BJ (cell line): ENCODE results near the gene TTLL10. TPM values are rescaled to one million over a fixed set of nuclear protein-coding genes. Genes with fewer than 3 reads are reported as not detected.

Experiments
- CTCF ChIA-PET: fragments of 350-600 bp; formaldehyde crosslinking; extraction: SDS; loops from one replicate; lab custom pipeline; 2021; ENCODE audit warnings: antibody characterized with exemption, inconsistent platforms; lab: Yijun Ruan, JAX
- POLR2A ChIA-PET: fragments of 300-600 bp; sonication (Branson Sonifier 250); formaldehyde crosslinking; extraction: SDS; loops from one replicate; lab custom pipeline; 2021; ENCODE audit warnings: antibody characterized with exemption; lab: Charles Lee
- DNase-seq: peaks from one replicate; pipeline ENCODE4 v3.0.0-alpha.2; 2011; ENCODE audit warnings: low read depth
- H3K27me3 ChIP-seq: 2 replicates; pipeline ENCODE4 v1.6.0; 2011; ENCODE audit warnings: low read length; ENCODE audit not compliant: control insufficient read depth, insufficient read depth
- H3K36me3 ChIP-seq: 2 replicates; pipeline ENCODE4 v1.5.1; 2011; ENCODE audit warnings: low read length; ENCODE audit not compliant: control insufficient read depth, insufficient read depth
- H3K4me3 ChIP-seq: 2 replicates; pipeline ENCODE4 v1.5.1; 2011; ENCODE audit warnings: low read depth, mild to moderate bottlenecking, control low read depth, low read length
- CTCF ChIP-seq: IDR thresholded peaks from 2 replicates; pipeline ENCODE4 v1.5.1; 2011; ENCODE audit warnings: low read depth, mild to moderate bottlenecking, control low read depth, inconsistent platforms, low read length, moderate library complexity; ENCODE audit not compliant: insufficient read depth
- polyA plus RNA-seq: library from polyadenylated mRNA; depleted of rRNA; stranded (reverse); fragments of >200 nt; gene quantifications from 2 replicates; pipeline ENCODE4 v1.2.3, GENCODE V29; 2011

The TTLL10 gene
- polyA plus RNA-seq, 1 experiment, result not detected

- TF ChIP-seq CTCF, result no peak
- POLR2A ChIA-PET, result no interaction called here
- CTCF ChIA-PET, result interaction anchor here (0.7 to 1.5 kb wide), 3 partner anchors 10 to 72 kb away, joined by 3 read pairs; no protein-coding TSS in a partner anchor
- Histone ChIP-seq H3K27me3 (peaks cover 17% of the 10 kb centered on the region), H3K36me3 (no peaks in the 10 kb centered on the region), H3K4me3 (no peak overlapping the region)
- no peak for DNase-seq
Observed at GRCh38 chr1:1169429-1170214, 4.1 kb upstream of the TTLL10 start.

GRCh38 chr1:1170215-1171091 is 3.2 kb upstream of the TTLL10 start:
- POLR2A ChIA-PET, result no interaction called here
- Histone ChIP-seq H3K36me3 (no peaks in the 10 kb centered on the region), H3K27me3 (peaks cover 16% of the 10 kb centered on the region), H3K4me3 (no peak overlapping the region)
- no peak for DNase-seq
- TF ChIP-seq CTCF, result no peak
- CTCF ChIA-PET, result interaction anchor here (1.0 to 1.5 kb wide), 2 partner anchors 48 to 72 kb away, joined by 3 read pairs; no protein-coding TSS in a partner anchor

- no peak for TF ChIP-seq CTCF
- ChIA-PET POLR2A (no interaction called here), CTCF (no interaction called here)
- DNase-seq, result no peak
- Histone ChIP-seq H3K4me3 (no peak overlapping the region), H3K27me3 (peaks cover 18% of the 10 kb centered on the region), H3K36me3 (no peaks in the 10 kb centered on the region)
Observed at GRCh38 chr1:1171161-1171545, 2.5 kb upstream of the TTLL10 start.

GRCh38 chr1:1171546-1172340 is 1.9 kb upstream of the TTLL10 start:
- ChIA-PET POLR2A (no interaction called here), CTCF (no interaction called here)
- Histone ChIP-seq H3K27me3 (peaks cover 21% of the 10 kb centered on the region), H3K36me3 (no peaks in the 10 kb centered on the region), H3K4me3 (no peak overlapping the region)
- no peak for DNase-seq
- no peak for TF ChIP-seq CTCF
